Measurements from ENCODE around the gene TASOR2.

TASOR2 gene, protein sequence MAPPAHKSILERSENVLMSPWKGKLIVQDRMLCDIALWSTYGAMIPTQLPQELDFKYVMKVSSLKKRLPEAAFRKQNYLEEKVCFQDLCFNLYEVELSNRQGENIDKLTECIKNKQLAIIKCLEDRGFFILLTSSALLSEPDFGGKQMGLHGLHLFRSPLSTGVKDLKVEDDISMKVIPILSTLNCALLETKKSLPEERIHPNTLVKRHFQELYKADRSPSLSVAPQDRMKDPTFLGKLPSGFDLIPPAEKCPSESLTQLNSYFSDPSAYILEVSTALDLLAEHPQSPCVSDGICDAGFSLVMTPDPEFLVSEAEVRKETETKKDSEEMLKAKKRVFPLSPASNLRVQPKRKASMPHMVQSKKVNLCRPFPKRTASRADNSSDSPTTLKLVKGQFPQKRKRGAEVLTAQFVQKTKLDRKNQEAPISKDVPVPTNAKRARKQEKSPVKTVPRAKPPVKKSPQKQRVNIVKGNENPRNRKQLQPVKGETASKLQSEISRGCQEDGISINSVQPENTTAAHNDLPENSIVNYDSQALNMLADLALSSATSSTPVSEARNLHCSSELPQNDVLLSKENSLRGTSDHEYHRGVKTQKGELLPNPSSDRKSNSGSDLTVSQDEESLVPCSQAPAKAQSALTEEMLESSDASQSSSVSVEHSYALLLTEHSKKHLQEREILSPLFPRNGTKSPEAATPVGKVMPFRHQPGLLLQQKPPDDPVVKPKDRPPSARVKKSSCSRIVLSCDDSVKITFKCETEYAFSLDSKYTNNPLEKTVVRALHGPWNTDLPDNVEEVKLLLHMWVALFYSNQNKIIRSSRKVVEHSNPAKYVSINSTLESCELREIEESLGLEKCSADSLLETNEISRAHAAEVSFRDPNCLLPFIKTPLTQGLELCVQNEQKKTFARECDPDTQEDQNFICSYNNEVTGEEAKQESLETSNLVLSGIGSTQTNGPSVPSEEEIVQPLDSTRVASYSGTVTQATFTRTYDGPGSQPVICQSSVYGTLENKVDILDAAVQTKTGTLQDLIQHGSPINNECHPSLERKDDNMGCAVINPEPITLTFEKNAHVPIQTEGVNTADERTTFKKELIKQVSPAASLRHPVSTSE (N-terminal part only)

GRCh38 chr10:5684318-5684970 is at the start of gene TASOR2:
Gene TASOR2 (plus strand): TSS chr10:5684838. CDS start chr10:5720643, 35,805 bp downstream.
- peak; percentile 98 for DNase-seq

GRCh38 chr10:5634918-5635317 is 49.7 kb upstream of the TASOR2 start:
- DNase-seq, result no peak

DNA sequence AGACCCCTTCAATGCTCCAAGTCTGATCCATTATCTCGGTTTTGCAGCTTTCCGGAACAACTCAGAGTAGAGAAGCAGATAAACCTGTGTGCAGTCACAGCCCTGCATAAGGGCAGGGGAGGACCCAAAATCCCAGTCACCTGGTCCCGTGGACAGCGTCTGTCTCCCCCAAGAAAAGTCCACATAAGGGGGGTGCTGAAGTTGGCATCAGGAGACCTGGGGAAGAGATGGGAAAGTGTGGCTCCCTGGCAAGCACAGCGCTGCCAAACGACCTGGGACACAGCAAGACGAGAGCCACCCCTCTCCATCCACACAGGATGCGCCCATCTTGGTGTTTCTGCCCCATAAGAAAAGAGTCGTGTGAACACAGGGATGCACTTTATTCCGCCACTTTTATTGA is 46.1 kb upstream of the TASOR2 start:
- no peak for DNase-seq

DNA sequence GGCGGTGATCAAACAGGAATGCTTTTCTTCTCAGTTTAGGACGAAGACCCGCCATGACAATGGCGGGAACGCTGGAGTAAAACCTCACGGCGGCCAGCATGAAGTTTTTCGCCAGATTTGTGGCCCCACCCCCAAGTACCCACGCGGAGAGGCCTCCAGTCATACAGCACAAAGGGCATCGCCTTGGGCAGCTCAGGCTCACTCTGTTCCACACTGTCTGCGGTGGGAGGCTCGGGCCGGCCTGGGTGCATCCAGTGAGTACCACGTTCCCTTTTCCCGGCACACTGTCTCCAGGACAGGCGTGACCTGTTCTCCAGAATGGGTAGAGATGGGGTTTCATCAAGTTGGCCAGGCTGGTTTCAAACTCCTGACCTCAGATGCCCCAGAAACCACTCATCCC is 45.6 kb upstream of the TASOR2 start:
- no peak for DNase-seq

GRCh38 chr10:5640036-5640435 is 44.6 kb upstream of the TASOR2 start:
- DNase-seq, result no peak

DNA sequence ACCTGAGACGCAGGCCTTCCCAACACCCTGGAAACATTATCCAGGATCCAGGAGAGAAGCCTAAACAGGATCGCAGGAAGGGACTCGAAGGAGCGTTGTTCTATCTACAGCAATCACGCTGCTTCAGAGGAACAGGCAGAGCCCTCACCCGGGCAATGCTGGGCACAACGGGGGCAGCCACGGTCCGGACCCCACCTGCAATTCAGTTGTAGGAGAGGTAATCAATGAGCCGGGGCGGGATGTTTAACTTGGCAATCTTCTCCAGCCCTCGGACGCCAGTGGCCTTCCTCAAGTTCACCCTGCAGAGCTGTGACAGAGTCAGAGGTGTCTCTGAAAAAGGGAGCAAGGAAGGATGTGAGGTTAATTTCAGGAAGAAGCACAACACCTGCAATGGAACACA is 44.1 kb upstream of the TASOR2 start:
- no peak for DNase-seq

GRCh38 chr10:5641501-5641900 is 43.1 kb upstream of the TASOR2 start:
- no peak for DNase-seq

DNA sequence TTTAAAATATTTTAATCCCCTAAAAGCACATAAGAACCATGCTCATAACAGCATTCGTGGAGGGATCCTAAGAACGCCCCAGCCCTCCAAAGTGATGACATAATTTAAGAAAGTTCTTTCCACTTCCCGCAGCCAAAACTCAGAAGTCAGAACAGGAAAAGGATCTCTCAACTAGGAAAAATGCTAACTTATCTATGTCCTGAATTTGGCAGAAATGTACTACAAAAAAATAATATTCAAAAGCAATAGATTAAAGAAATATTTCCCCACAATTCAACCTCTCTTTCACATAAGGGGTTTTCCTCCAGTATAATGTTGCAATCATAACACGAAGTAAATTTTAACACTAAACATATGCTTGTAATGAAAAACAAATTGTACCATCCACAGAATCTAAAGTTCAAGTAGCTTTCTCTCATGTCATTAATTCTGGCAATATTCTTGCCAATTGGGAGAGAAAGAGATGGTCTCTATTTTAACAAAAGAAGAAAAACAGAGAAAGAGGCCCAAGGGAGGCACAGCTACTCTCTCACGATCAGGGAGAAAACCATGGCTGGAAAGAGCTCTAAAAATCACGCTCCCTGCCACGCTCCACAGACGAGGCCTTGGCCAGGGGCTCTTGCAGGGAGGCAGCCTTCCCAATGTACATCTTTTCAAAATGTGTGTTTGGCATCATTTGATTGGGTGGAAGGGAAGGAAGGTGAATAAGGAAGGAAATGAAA is 41.1 kb upstream of the TASOR2 start:
- no peak for DNase-seq

GRCh38 chr10:5644930-5645329 is 39.7 kb upstream of the TASOR2 start:
- DNase-seq, result no peak

DNA sequence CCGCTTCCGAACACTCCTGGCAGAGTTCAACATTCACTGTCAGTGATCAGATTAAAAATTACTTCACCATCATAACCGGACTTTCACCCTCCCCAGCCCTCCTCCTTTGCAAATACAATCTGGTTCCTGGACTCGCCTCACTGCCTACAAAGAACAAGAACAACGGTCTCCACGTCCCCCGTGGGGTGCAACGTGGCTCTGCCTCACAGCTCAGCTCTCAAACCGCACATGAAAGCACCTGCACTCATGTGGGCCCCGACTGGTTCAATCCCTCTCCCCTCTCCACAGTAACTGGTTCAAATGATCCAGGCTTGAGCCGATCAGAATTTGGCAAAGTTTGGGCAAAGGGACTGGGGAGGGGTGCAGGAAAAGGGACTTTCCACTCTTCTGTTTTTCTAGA is 39.3 kb upstream of the TASOR2 start:
- no peak for DNase-seq

DNA sequence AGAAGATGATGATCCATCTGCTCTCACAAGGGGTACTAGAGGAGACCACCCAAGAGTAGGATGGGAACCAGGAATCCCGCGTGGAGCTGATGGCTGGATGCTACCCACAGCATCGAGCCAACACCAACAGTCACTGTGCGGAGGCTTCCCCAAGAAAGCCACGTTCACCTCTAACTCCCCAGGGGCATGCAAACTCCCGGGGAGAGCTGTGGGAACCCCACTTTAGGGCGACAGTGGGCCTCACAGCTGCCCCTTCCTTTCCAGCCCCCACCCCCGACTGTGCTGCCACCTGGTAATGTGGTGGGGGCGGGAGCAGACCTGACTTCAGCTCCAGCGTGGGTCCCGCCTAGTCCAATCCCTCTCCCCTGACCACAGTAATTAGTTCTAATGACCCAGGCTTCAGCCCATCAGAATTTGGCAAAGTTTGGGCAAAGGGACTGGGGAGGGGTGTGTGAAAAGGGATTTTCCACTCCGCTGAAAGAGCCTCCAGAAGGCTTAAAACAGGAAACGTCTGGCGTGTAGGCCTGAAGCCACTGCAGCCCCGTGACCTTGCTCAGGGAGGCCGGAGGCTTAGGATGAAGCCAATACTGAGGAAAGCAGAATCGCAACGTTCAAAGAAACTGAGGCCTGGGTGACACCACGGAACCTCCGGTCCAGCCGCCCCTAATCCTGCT is 38.6 kb upstream of the TASOR2 start:
- DNase-seq, result no peak

GRCh38 chr10:5647507-5648240 is 37.0 kb upstream of the TASOR2 start:
- DNase-seq, result no peak

DNA sequence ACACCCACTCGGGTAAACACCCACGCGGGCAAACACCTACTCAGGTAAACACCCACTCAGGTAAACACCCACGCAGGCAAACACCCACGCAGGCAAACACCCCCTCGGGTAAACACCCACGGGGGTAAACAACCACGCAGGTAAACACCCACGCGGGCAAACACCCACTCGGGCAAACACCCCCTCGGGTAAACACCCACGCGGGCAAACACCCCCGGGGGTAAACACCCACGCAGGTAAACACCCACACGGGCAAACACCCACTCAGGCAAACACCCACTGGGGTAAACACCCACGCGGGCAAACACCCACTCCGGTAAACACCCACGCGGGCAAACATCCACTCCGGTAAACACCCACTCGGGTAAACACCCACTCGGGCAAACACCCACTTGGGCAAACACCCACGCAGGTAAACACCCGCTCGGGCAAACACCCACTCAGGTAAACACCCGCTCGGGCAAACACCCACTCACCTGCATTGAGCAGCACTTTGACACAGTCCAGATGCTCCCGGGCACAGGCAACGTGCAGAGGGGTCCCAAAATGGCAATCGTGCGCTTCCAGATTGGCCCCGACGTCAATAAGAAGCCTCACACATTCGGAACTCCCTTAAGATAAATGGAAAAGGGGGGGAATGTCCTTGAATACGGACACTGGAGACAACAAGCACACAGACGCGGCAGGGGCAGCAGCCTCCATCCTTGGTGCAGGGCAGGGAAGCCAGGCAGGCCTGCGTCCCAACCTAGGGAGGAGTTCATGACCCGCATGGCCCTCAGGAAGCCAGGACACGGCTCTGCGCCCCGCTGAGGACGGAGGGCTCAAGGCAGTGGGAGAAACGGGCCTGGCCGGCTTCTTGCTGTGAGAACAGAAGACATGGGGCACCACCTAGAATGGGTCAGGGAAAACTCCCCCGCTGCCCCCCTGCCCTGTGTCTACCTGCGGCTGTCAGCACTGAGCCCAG is 35.9 kb upstream of the TASOR2 start:
- DNase-seq, result no peak

DNA sequence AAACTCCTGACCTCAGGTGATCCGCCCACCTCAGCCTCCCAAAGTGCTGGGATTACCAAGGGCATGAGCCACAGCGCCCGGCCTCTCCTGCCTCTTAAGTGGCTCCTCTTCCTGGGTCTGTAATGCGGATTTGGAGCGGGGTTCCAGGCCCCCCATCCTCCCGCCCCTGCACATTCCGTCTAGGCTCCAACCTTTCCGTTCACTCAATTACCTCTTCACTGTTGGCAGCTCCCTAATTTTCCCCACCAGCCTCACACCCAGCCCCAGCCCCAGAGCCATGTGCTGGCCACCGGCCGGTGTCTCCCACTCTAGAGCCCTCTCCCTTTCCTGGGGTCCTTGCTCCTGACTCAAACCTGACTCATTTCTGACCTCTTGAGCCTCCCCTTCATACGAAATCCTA is 34.9 kb upstream of the TASOR2 start:
- DNase-seq, result no peak

DNA sequence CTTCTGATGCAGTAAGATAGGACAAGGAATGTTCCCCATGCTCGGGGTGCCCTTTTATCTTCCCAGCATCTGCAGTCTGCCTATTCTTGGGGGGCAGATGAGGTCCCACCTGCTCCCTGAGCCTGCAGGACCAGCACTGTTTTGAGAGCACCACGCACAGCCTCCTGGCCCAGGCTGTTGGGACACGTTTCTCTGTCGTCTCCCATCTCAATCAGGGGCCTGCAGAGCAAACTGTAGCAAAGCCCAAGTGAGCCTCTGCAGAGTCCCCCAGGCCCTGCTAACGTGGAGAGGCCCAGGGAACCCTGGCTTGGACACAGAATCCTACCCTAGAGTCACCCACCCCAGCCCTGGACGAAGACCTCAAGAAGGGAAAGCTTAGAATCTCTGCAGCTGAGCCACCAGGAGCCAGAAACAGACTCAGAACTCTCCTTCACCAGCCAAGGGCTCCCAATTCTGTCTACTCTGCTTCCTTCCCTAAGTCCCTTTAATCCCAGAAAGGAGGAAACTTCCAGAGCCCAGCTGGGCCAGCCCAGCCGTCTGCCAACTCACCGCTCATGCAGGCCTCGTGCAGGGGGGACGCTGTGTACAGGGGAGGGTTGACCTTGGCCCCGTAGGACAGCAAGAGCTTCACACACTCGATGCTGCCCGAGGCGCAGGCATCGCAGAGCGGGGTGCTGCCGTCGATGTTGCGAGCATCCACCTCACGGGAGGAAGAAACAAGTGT is 33.8 kb upstream of the TASOR2 start:
- DNase-seq, result no peak

- DNase-seq, result no peak
Observed at GRCh38 chr10:5651388-5651764, 33.3 kb upstream of the TASOR2 start.

DNA sequence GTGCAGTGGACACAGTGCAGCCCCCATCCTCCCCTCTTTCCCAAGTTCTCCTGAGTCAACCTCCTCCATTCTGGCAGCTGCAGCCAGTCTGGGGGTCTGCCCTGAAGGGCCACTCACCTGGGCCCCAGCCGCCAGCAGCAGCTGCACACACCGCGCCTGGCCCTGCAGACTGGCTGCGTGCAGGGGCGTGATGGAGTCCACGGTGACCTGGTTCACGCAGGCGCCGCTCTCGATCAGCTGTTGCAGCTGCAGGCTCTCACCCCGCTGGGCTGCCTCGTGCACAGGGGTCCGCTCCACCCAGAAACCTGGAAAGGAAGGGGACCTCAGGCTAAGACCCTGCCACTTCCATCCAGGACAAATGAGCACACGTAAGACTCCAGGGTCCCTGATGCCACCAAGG is 31.9 kb upstream of the TASOR2 start:
- DNase-seq, result no peak

DNA sequence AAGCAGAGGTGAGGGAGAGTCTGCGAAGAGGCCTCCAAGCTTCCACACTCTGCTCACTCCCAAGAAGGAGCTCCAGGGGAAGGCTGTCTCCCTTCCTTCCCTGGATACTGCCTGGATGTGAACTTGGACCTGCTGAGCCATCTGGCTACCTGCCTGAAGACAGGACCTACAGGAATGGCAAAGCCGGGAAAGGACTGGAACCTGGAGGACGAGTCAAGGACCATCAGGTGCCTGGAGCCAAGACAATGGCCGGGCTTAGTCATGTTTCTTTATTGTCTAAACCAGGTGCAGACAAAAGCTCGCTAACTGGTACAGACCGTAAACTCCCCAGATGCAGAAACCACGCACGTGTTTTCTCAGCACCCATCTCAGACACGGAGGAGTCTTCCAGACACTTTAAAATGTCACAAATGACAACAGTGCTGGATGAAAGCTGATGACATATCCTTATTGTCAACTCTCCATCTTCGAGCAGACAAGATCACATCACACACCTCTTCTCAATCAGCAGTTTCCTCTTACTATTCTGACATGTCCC is 30.4 kb upstream of the TASOR2 start:
- DNase-seq, result no peak

DNA sequence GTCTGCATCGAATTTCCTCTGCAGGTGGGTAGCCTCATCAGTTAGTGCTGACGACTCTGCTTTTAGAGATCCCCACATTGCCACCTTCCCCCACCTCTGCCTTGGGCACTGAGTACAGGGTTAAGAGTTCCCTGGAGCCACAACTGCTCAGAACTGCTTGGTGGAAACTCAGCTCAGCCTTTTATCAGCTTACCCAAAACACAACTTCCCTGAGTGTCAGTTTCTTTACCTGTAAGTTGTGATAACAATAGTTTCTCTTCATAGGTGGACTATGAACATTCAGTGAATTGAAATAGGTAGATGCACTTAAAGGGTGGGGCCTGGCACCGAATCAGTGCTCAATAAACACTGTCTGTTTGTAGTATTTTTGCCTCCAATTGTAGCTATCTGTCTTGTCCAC is 29.5 kb upstream of the TASOR2 start:
- DNase-seq, result no peak
